DMS79 treated with DMSO at 0.1 percent for 48 hours (cell line): ENCODE data around the gene CNGA3.
"Not testable (repeated sequence)": the region's sequence is repeated elsewhere in the genome, so short reads cannot be mapped to it uniquely, and the experiment has no call there.

Experiments
- DNase-seq: peaks from one replicate; lab custom pipeline; 2025; lab: John Stamatoyannopoulos, UW

Gene CNGA3

GRCh38 chr2:98346311-98347236 is at the start of gene CNGA3:
Gene CNGA3, plus strand, starts transcription at chr2:98346456. Its CDS starts 23,520 bp downstream, at chr2:98369976.
- DNase-seq = peak; percentile 3

DNA sequence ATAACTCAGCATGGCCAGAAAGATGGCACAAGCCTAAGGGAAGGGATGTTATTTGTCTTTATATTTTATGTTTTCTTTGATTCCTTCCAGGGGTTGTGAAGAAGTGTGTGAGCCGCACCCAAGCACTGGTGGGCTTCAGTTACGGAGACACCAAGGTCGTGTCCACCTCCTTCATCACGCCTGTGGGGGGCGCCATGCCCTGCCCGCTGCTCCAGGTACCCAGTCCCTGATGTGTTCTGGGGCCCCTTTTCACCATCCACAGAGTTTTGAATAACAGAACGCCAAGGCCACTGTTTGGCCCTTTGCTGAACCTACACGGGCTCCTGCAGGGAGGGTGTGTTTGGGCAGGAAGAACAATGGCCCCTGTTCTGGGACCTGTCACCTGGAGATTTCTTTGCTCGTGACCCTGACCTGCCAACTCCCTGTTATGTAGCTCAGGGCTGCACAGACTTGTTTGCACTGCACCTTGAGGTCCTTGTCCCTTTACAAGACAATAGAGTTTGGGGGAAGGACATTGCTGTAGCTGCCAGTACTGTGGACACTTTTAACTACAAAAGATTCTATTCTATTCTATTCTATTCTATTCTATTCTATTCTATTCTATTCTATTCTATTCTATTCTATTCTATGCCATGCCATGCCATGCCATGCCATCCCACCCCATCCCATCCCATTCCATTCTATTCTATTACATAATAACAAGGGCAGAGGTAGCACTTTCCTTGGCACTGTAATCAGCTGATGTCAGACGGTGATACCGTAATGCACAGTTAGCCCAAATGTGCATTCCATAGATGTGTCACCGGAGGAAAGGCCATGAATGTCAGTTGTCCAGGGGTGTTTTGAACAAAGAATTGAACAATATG is 48.2 kb upstream of the CNGA3 start:
- no peak for DNase-seq

DNA sequence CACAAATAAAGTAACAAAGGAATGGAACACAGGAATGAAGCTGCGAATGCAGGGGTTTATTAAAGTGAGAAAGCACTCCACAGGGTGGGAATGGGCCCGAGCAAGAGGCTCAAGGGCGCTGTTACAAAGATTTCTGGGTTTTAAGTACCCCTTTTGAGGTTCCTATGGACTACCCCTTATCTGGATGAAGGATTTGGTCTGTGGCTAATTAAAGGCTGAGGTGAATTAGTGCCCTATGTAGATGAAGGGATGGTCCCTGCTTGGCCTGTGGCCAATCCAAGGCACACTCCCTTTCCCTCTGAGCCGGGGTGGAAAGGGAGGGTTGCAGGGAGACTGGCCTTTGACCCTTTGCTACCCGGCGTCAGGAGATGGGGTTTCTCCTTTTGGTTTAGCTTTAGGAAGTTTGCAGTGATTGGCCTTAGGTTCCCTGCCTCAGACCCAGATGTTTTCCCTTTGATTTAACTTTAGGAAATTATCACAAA is 47.5 kb upstream of the CNGA3 start:
- no peak for DNase-seq

GRCh38 chr2:98299211-98299905 is 46.9 kb upstream of the CNGA3 start:
- no peak for DNase-seq

DNA sequence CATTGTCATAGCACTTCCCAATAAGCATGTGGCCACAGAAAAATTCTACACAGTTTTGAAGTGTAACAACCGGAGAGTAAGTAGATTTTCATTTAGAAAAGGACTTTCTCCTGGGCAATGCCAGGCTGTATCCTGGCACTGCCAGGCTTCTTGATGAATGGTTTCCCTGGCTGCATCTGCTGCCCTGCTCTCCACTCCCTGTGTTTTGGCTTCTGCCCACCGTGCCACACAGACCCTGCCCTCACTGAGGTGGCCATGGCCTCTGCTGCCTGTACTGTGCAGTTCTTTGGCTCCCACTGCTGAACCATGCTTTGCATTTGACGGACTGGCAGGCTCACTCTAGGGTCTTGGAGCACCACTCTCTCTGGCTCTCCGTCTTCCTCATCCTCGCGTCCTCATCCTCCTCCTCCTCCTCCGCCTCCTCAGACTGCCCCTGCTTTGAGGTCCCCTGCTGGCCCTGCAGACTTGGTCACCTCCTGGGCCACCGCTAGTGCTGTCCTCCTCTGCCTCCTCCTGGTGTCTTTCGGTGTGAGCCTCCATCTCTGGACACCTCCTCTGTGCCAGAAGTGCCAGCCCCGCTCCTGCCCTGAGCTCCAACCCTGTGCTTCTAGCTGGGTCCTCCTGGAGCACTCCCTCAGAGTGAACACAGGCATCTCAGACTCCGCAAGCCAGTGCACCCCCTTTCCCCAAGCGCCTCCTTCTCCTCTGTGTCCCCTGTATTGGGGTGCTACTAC is 45.9 kb upstream of the CNGA3 start:
- no peak for DNase-seq

DNA sequence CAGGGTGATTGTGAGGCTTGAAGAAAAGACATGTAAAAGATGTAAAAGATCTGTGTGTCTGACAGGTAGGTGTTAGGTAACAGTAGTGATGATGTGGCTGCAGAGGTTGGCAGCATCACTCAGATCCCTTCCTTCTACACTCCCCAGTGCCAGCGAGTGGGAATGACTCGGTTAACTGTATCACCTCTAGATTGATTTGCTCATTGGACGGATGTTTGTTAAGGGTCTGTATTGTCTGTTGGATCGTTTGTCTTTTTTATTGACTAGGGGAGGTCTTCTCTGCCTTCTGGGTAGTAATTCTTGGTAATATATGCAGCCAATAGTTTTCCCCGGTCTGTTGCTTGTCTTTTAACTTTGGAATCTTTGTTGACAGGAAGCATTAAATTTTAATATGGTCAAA is 44.8 kb upstream of the CNGA3 start:
- DNase-seq = no peak

GRCh38 chr2:98307131-98307696 is 39.0 kb upstream of the CNGA3 start:
- not testable (repeated sequence) for DNase-seq

- no peak for DNase-seq
Observed at GRCh38 chr2:98308068-98308467, 38.2 kb upstream of the CNGA3 start.

- DNase-seq = peak; percentile 18
Observed at GRCh38 chr2:98308532-98308931, 37.7 kb upstream of the CNGA3 start.

DNA sequence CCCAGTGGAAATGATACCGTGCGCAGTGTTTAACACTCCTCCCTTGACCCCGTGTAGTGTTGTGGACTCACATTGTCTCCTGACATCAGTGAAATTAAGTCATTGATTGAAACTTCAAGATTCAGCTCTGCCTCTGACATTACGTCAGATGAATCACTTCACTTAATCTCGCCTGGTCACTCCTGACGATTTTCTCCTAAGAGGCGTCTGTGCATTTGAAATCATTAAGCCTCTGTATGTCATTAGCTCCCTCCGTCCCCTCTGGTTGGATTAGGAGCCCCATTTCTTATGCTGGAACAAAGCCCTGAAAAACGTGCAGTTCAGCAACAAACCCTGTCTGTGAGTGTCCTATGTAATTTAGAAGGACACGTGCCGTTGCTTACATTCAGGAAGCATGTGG is 36.7 kb upstream of the CNGA3 start:
- DNase-seq = no peak

DNA sequence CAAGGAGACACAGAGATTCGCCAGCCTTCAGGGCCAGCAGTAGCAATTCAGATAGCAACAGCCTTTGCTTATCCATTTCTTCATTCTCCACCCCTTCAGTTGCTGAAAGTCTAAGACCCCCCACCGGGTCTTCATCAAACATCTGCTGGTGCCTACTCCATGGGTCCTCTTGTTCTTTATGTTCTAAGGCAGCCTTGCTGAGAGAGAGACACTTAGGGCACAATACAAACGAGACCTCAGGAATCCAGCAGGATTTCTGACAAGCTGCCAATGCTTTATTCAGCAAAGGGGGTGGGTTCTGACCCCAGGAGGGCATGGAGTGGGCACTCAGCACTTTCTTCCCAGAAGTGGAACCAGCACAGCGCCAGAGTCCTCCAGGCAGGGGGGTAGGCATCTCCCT is 36.2 kb upstream of the CNGA3 start:
- peak; percentile 73 for DNase-seq

GRCh38 chr2:98311090-98311489 is 35.2 kb upstream of the CNGA3 start:
- no peak for DNase-seq

- no peak for DNase-seq
Observed at GRCh38 chr2:98311771-98312545, 34.3 kb upstream of the CNGA3 start.

DNA sequence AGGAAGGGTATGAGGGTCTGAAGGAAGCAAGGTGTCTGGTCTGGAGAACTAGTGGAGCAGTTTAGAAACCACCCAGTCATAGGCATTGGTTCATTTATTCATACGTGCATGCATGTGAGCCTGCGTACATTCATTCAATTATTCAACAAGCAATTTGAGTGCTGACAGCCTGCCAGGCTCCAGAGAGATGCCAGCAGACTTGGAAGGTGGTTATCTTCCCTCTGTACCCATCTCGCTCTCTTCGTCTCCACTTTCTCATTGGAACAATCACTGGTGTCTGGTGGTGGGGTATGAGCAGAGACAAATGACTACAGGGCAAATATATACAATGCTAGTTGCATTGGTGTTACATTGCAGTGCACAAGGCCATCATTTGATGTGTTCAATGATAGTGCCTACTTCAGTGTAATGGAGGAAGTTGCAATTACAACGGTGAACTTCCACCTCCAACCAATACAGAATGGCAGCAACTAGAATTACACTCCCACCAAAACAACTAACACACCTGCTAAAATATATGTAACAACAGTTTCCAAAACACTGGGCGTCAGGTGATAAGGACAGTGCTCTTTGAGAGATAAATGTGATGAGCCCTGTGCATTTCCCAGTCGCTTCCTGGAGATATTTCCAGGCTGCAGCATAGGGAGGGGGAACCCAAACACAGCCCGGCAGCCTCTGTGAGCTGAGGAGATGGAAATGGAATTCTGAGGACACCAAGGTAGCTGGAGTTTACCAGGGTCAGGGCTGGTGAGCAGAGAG is 32.6 kb upstream of the CNGA3 start:
- DNase-seq = no peak

DNA sequence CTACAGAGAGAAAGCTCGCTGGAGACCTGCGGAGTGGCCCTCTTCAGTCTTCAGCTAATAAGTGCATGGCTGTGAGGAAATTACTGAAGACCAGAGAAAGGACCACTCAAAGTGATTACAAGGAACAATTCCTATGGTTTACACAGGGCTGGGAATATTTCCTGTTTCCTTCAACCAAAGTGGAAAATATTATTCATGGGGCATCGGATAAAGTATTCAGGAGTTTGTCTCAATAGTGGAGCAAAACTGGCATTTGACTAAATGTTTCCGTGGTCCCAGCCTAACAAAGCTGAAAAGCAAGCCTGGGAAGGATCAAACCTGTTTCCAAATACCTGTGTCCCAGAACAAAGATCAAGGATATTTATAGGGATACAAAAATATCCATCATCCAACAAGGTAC is 32.0 kb upstream of the CNGA3 start:
- DNase-seq = no peak

GRCh38 chr2:98315957-98316356 is 30.3 kb upstream of the CNGA3 start:
- DNase-seq = no peak

DNA sequence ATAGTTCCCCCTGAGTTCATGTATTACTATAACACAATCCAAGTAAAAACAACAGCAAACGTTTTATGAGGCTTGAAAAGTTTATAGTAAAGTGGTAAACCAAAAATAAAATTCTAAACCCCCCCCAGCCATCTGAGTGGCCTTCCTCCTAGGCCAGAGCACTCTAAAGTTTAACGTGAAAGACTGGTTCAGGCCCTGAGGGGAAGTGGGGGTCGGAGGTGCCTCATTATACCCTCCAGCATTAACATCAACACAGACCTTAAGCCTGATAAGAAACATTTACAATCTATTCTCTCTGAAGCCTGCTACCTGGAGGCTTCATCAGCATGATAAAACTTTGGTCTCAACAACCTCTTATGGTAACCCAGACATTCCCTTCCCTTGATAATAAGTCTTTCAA is 29.0 kb upstream of the CNGA3 start:
- no peak for DNase-seq

DNA sequence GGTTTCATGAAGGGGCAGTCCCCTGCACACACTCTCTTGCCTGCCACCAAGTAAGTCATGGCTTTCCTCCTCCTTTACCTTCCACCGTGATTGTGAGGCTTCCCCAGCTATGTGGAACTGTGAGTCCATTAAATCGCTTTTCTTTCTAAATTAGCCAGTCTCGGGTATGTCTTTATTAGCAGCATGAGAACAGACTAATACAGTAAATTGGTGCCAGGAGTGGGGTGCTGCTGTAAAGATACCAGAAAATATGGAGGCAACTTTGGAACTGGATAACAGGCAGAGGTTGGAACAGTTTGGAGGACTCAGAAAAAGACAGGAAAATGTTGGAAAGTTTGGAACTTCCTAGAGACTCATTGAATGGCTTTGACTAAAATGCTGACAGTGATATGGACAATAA is 26.1 kb upstream of the CNGA3 start:
- DNase-seq = not testable (repeated sequence)

GRCh38 chr2:98324181-98324580 is 22.1 kb upstream of the CNGA3 start:
- no peak for DNase-seq

GRCh38 chr2:98327776-98328175 is 18.5 kb upstream of the CNGA3 start:
- DNase-seq = no peak
